ENCODE results near the gene NR5A2. TPM values are rescaled to one million over a fixed set of nuclear protein-coding genes. Genes with fewer than 3 reads are reported as not detected.

Gene NR5A2
- total RNA-seq, 1 experiment from 2014 or later = 2.1 TPM

DNA sequence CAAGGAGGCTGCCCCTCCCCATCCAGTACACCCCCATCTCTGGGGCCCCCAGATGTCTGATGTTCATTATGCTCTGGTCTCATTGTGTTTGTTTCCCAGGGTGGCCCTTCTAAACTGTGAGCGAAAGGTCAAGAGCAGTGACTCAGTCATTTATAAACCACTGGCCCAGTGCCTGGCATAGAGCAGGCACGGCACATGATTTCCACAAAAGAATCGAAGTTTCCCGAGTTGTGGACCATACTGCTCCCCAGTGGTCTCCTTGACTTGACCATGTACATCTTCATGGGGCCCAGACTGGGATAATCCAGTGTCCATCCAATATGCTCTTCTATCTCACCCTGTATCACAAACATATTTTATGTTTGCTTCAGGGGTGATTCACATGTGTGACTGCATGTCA, 153.3 kb downstream of the NR5A2 start:
- ChIA-PET CTCF (no interaction called here), POLR2A (ENCODE audit: unreplicated experiment) (no interaction called here)
- H3K4me3 ChIP-seq = no peak overlapping the region
- no peaks in the 10 kb centered on the region for H3K9me3 ChIP-seq (ENCODE audit: insufficient read depth, low read depth)
- no peaks in the 10 kb centered on the region for H4K20me1 ChIP-seq (ENCODE audit: insufficient read depth)
- TF ChIP-seq EZH2 (IDR thresholded peaks at IDR 0.05; ENCODE audit: low read depth) = no peak
- TF ChIP-seq CTCF (conservative IDR thresholded peaks at IDR 0.05) = no peak
- H3K4me1 ChIP-seq (replicated peaks; ENCODE audit: insufficient read depth) = peaks cover 48% of the 10 kb centered on the region
- no TSS peak for BruUV-seq (replicated peaks)
- no peaks in the 10 kb centered on the region for H3K9me2 ChIP-seq (ENCODE audit: insufficient read depth)
- no peaks in the 10 kb centered on the region for H3K27me3 ChIP-seq (ENCODE audit: insufficient read depth, low read depth)
- no peak for DNase-seq
- H2AFZ ChIP-seq = no peak overlapping the region
- intact Hi-C loops (cut with micrococcal nuclease; ENCODE audit: unreplicated experiment) = loop anchor here (10.0 kb wide), 1 partner anchor 496 kb away; no protein-coding TSS in a partner anchor
- H3K36me3 ChIP-seq (ENCODE audit: low read depth) = no peaks in the 10 kb centered on the region
- no peak overlapping the region for H3K27ac ChIP-seq
- H3K4me2 ChIP-seq = no peak overlapping the region
- H3K79me2 ChIP-seq (ENCODE audit: low read depth) = no peaks in the 10 kb centered on the region
- peaks cover 13% of the 10 kb centered on the region for H3F3A ChIP-seq (ENCODE audit: insufficient read depth, low read depth)

- no peaks in the 10 kb centered on the region for H4K20me1 ChIP-seq (ENCODE audit: insufficient read depth)
- intact Hi-C loops (cut with micrococcal nuclease; ENCODE audit: unreplicated experiment) = loop anchor here (10.0 kb wide), 1 partner anchor 497 kb away; no protein-coding TSS in a partner anchor
- no peak overlapping the region for H2AFZ ChIP-seq
- H3K27me3 ChIP-seq (ENCODE audit: insufficient read depth, low read depth) = no peaks in the 10 kb centered on the region
- H3K4me3 ChIP-seq = no peak overlapping the region
- ChIA-PET CTCF (interaction anchor here (0.6 to 0.7 kb wide), 2 partner anchors 286 to 902 kb away, joined by 4 to 12 read pairs; no protein-coding TSS in a partner anchor), POLR2A (ENCODE audit: unreplicated experiment) (no interaction called here)
- BruUV-seq (replicated peaks) = no TSS peak
- peaks cover 13% of the 10 kb centered on the region for H3F3A ChIP-seq (ENCODE audit: insufficient read depth, low read depth)
- peaks cover 4% of the 10 kb centered on the region; the same call in 1 of the 2 replicates for H3K9me3 ChIP-seq (ENCODE audit: insufficient read depth, low read depth)
- H3K27ac ChIP-seq = no peak overlapping the region
- TF ChIP-seq EZH2 (IDR thresholded peaks at IDR 0.05; ENCODE audit: low read depth) = no peak
- no peak for TF ChIP-seq CTCF (conservative IDR thresholded peaks at IDR 0.05)
- H3K4me1 ChIP-seq (replicated peaks; ENCODE audit: insufficient read depth) = peaks cover 50% of the 10 kb centered on the region
- no peaks in the 10 kb centered on the region for H3K36me3 ChIP-seq (ENCODE audit: low read depth)
- DNase-seq = no peak
- H3K9me2 ChIP-seq (ENCODE audit: insufficient read depth) = no peaks in the 10 kb centered on the region
- H3K79me2 ChIP-seq (ENCODE audit: low read depth) = no peaks in the 10 kb centered on the region
- H3K4me2 ChIP-seq = no peak overlapping the region
Measured at GRCh38 chr1:200181861-200182260, 154.4 kb downstream of the NR5A2 start.

- Histone ChIP-seq H4K20me1 (ENCODE audit: insufficient read depth) (no peaks in the 10 kb centered on the region), H3K4me1 (replicated peaks; ENCODE audit: insufficient read depth) (peaks cover 50% of the 10 kb centered on the region), H3K27ac (no peak overlapping the region), H3K36me3 (ENCODE audit: low read depth) (no peaks in the 10 kb centered on the region), H3K79me2 (ENCODE audit: low read depth) (no peaks in the 10 kb centered on the region), H3K9me2 (ENCODE audit: insufficient read depth) (no peaks in the 10 kb centered on the region), H3K9me3 (ENCODE audit: insufficient read depth, low read depth) (peaks cover 4% of the 10 kb centered on the region; the same call in 1 of the 2 replicates), H3K4me3 (no peak overlapping the region), H3K4me2 (no peak overlapping the region), H3K27me3 (ENCODE audit: insufficient read depth, low read depth) (no peaks in the 10 kb centered on the region), H3F3A (ENCODE audit: insufficient read depth, low read depth) (peaks cover 13% of the 10 kb centered on the region), H2AFZ (no peak overlapping the region)
- intact Hi-C loops (cut with micrococcal nuclease; ENCODE audit: unreplicated experiment) = loop anchor here (10.0 kb wide), 1 partner anchor 498 kb away; no protein-coding TSS in a partner anchor
- ChIA-PET CTCF (no interaction called here), POLR2A (ENCODE audit: unreplicated experiment) (no interaction called here)
- BruUV-seq (replicated peaks) = no TSS peak
- no peak for TF ChIP-seq CTCF (conservative IDR thresholded peaks at IDR 0.05)
- no peak for TF ChIP-seq EZH2 (IDR thresholded peaks at IDR 0.05; ENCODE audit: low read depth)
- DNase-seq = no peak
Measured at GRCh38 chr1:200182701-200183100, 155.2 kb downstream of the NR5A2 start.

Data from PC-9 (cell line).